Mammary epithelial cell (primary cell): ENCODE measurements around the gene HOXA10.

ENCODE experiments used
- EZH2 ChIP-seq: IDR thresholded peaks from 2 replicates; pipeline ENCODE4 v1.6.1; 2012; ENCODE audit warnings: low read length, inconsistent platforms, borderline replicate concordance
- TF ChIP-seq, protein P1 (sequence below), 2 donors: IDR thresholded peaks in 1 of 2; conservative IDR thresholded peaks in 1 of 2; 2 replicates each; pipeline ENCODE4 v1.5.1; 2011 to 2012; ENCODE audit warnings: inconsistent platforms in 2 of 2, low read length in 2 of 2, mild to moderate bottlenecking in 2 of 2, control low read depth in 1 of 2, low read depth in 1 of 2; ENCODE audit not compliant: insufficient read depth in 1 of 2; ENCODE audit errors: extremely low read depth in 1 of 2

DNA sequence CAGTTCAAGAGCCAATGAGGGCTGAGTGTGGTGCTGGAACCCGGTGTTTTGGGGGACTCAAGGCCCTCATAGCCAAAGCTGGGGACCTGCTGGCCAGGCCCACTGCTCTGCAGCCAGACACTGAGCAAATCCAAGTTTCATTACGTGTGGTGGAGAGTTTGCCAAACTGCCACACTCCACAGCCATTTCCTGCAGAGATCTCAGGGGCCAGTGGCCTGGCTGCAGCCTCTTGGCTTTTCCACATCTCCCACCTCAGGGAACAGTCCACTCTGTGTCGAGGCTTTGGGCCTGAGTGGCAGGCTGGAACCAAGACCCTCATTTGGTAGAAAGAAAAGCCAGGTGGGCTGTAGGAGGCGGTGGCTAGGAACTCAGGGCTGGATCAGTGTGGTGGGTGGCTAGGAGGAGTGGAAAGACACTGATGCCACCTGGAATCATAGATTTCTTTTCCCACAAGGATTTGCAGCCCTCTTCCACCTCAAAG is 7.7 kb upstream of the HOXA10 start:
- TF ChIP-seq, protein P1, sequence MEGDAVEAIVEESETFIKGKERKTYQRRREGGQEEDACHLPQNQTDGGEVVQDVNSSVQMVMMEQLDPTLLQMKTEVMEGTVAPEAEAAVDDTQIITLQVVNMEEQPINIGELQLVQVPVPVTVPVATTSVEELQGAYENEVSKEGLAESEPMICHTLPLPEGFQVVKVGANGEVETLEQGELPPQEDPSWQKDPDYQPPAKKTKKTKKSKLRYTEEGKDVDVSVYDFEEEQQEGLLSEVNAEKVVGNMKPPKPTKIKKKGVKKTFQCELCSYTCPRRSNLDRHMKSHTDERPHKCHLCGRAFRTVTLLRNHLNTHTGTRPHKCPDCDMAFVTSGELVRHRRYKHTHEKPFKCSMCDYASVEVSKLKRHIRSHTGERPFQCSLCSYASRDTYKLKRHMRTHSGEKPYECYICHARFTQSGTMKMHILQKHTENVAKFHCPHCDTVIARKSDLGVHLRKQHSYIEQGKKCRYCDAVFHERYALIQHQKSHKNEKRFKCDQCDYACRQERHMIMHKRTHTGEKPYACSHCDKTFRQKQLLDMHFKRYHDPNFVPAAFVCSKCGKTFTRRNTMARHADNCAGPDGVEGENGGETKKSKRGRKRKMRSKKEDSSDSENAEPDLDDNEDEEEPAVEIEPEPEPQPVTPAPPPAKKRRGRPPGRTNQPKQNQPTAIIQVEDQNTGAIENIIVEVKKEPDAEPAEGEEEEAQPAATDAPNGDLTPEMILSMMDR (conservative IDR thresholded peaks at IDR 0.05 in 1 of 2, IDR thresholded peaks at IDR 0.05 in 1 of 2; ENCODE audit: extremely low read depth in 1 of 2, insufficient read depth in 1 of 2, low read depth in 1 of 2, low read length in 2 of 2) = no peak
- no peak for TF ChIP-seq EZH2
